Rectal smooth muscle tissue (tissue), 1 donor: ENCODE results near the gene HARBI1.
A peak's percentile ranks its signal among the peaks of the same experiment; 100 is the strongest.

Experiments
- H3K27ac ChIP-seq: one replicate; pipeline ENCODE4 v1.7.0; 2013; ENCODE audit warnings: low read depth, low read length, inconsistent platforms
- H3K27me3 ChIP-seq: one replicate; pipeline ENCODE4 v1.7.0; 2013; ENCODE audit warnings: low read length; ENCODE audit not compliant: control insufficient read depth, insufficient read depth
- H3K36me3 ChIP-seq: one replicate; pipeline ENCODE4 v1.7.0; 2013; ENCODE audit warnings: low read length; ENCODE audit not compliant: control insufficient read depth, insufficient read depth
- H3K4me1 ChIP-seq: one replicate; pipeline ENCODE4 v1.7.0; 2013; ENCODE audit warnings: low read length; ENCODE audit not compliant: control insufficient read depth, insufficient read depth
- H3K4me3 ChIP-seq: one replicate; pipeline ENCODE4 v1.7.0; 2013; ENCODE audit warnings: low read length
- H3K9ac ChIP-seq: one replicate; pipeline ENCODE4 v1.7.0; 2013; ENCODE audit warnings: low read length

HARBI1 gene

GRCh38 chr11:46582588-46582987 is 34.4 kb downstream of the HARBI1 start:
- H3K4me1 ChIP-seq, result no peaks in the 10 kb centered on the region
- no peak overlapping the region for H3K4me3 ChIP-seq
- H3K36me3 ChIP-seq, result no peaks in the 10 kb centered on the region
- no peak overlapping the region for H3K27ac ChIP-seq
- H3K9ac ChIP-seq, result no peak overlapping the region
- no peaks in the 10 kb centered on the region for H3K27me3 ChIP-seq

- H3K4me3 ChIP-seq, result no peak overlapping the region
- no peak overlapping the region for H3K27ac ChIP-seq
- H3K4me1 ChIP-seq, result no peaks in the 10 kb centered on the region
- H3K9ac ChIP-seq, result no peak overlapping the region
- no peaks in the 10 kb centered on the region for H3K36me3 ChIP-seq
- no peaks in the 10 kb centered on the region for H3K27me3 ChIP-seq
These were observed 40.0 kb downstream of the HARBI1 start for GRCh38 chr11:46577058-46577457.

GRCh38 chr11:46574656-46575055 is 42.4 kb downstream of the HARBI1 start:
- Histone ChIP-seq H3K36me3 (no peaks in the 10 kb centered on the region), H3K27ac (no peak overlapping the region), H3K9ac (no peak overlapping the region), H3K4me3 (no peak overlapping the region), H3K27me3 (no peaks in the 10 kb centered on the region), H3K4me1 (no peaks in the 10 kb centered on the region)

- no peaks in the 10 kb centered on the region for H3K27me3 ChIP-seq
- no peak overlapping the region for H3K4me3 ChIP-seq
- no peak overlapping the region for H3K27ac ChIP-seq
- no peak overlapping the region for H3K9ac ChIP-seq
- no peaks in the 10 kb centered on the region for H3K36me3 ChIP-seq
- no peaks in the 10 kb centered on the region for H3K4me1 ChIP-seq
These were observed 46.1 kb downstream of the HARBI1 start for GRCh38 chr11:46570790-46571398.

- H3K4me3 ChIP-seq, result no peak overlapping the region
- no peaks in the 10 kb centered on the region for H3K27me3 ChIP-seq
- no peak overlapping the region for H3K9ac ChIP-seq
- no peak overlapping the region for H3K27ac ChIP-seq
- no peaks in the 10 kb centered on the region for H3K36me3 ChIP-seq
- no peaks in the 10 kb centered on the region for H3K4me1 ChIP-seq
These were observed 51.7 kb downstream of the HARBI1 start for GRCh38 chr11:46565232-46565840.

GRCh38 chr11:46564459-46564858 is 52.6 kb downstream of the HARBI1 start:
- no peaks in the 10 kb centered on the region for H3K27me3 ChIP-seq
- no peak overlapping the region for H3K27ac ChIP-seq
- no peak overlapping the region for H3K9ac ChIP-seq
- H3K4me3 ChIP-seq, result no peak overlapping the region
- H3K36me3 ChIP-seq, result no peaks in the 10 kb centered on the region
- no peaks in the 10 kb centered on the region for H3K4me1 ChIP-seq

GRCh38 chr11:46562527-46562926 is 54.5 kb downstream of the HARBI1 start:
- Histone ChIP-seq H3K27me3 (no peaks in the 10 kb centered on the region), H3K4me1 (no peaks in the 10 kb centered on the region), H3K4me3 (no peak overlapping the region), H3K27ac (no peak overlapping the region), H3K36me3 (no peaks in the 10 kb centered on the region), H3K9ac (no peak overlapping the region)

- Histone ChIP-seq H3K4me1 (no peaks in the 10 kb centered on the region), H3K9ac (no peak overlapping the region), H3K36me3 (no peaks in the 10 kb centered on the region), H3K27ac (peak overlapping the region; percentile 63), H3K27me3 (no peaks in the 10 kb centered on the region), H3K4me3 (peak overlapping the region; percentile 60)
These were observed 56.6 kb downstream of the HARBI1 start for GRCh38 chr11:46560300-46560991.

GRCh38 chr11:46559815-46560214 is 57.2 kb downstream of the HARBI1 start:
- Histone ChIP-seq H3K4me3 (peak overlapping the region; percentile 60), H3K27me3 (no peaks in the 10 kb centered on the region), H3K27ac (peak overlapping the region; percentile 63), H3K4me1 (peaks cover 3% of the 10 kb centered on the region), H3K9ac (no peak overlapping the region), H3K36me3 (no peaks in the 10 kb centered on the region)

- peaks cover 14% of the 10 kb centered on the region for H3K4me1 ChIP-seq
- H3K27me3 ChIP-seq, result no peaks in the 10 kb centered on the region
- no peak overlapping the region for H3K9ac ChIP-seq
- no peak overlapping the region for H3K4me3 ChIP-seq
- H3K36me3 ChIP-seq, result no peaks in the 10 kb centered on the region
- H3K27ac ChIP-seq, result no peak overlapping the region
These were observed 59.3 kb downstream of the HARBI1 start for GRCh38 chr11:46557684-46558151.

GRCh38 chr11:46555267-46556054 is 61.6 kb downstream of the HARBI1 start:
- no peaks in the 10 kb centered on the region for H3K36me3 ChIP-seq
- no peak overlapping the region for H3K9ac ChIP-seq
- H3K27me3 ChIP-seq, result no peaks in the 10 kb centered on the region
- peak overlapping the region; percentile 21 for H3K27ac ChIP-seq
- H3K4me1 ChIP-seq, result peaks cover 14% of the 10 kb centered on the region
- H3K4me3 ChIP-seq, result no peak overlapping the region
